WTC11 (cell line): ENCODE measurements around the gene QRFPR. TPM values are rescaled to one million over a fixed set of nuclear protein-coding genes. Genes with fewer than 3 reads are reported as not detected.

ENCODE experiments used
- ATAC-seq: fragments of 200-7000 bp; cut with Tn5 transposase; 2 replicates; pipeline ENCODE4 v1.10.0; 2021; ENCODE audit warnings: mild to moderate bottlenecking, moderate library complexity
- CTCF ChIA-PET: fragments of 300-600 bp; sonication (Branson Sonifier 250); formaldehyde crosslinking; loops from one replicate; lab custom pipeline; 2021; ENCODE audit warnings: antibody characterized with exemption; lab: Charles Lee
- POLR2A ChIA-PET: fragments of 350-600 bp; sonication (Branson Sonifier 250); formaldehyde crosslinking; loops from one replicate; lab custom pipeline; 2021; ENCODE audit warnings: antibody characterized with exemption; lab: Charles Lee
- DNase-seq: peaks from one replicate; pipeline ENCODE4 v3.0.0; 2021; ENCODE audit warnings: low spot score
- H3K27ac Mint-ChIP-seq: 2 replicates; pipeline ENCODE4 v1.8.0; 2021; ENCODE audit warnings: mixed read lengths
- H3K27me3 Mint-ChIP-seq: 2 replicates; pipeline ENCODE4 v1.8.0; 2021; ENCODE audit warnings: low read depth, mild to moderate bottlenecking, moderate library complexity, mixed read lengths
- H3K36me3 Mint-ChIP-seq: 2 replicates; pipeline ENCODE4 v1.8.0; 2021; ENCODE audit warnings: mixed read lengths
- H3K4me1 Mint-ChIP-seq: 2 replicates; pipeline ENCODE4 v1.8.0; 2022; ENCODE audit warnings: mixed read lengths
- H3K4me3 Mint-ChIP-seq: 2 replicates; pipeline ENCODE4 v1.8.0; 2021; ENCODE audit warnings: mild to moderate bottlenecking, moderate library complexity, mixed read lengths
- H3K9me3 Mint-ChIP-seq: 2 replicates; pipeline ENCODE4 v1.8.0; 2021; ENCODE audit warnings: mixed read lengths
- CBFB ChIP-seq: sonication (generic); formaldehyde crosslinking; IDR thresholded peaks from 2 replicates; pipeline ENCODE4 v1.8.1; 2022; ENCODE audit warnings: mild to moderate bottlenecking, low read depth, missing genetic modification reagents
- EMX1 ChIP-seq: fragments of 250-450 bp; sonication (Bioruptor Pico); IDR thresholded peaks from 2 replicates; pipeline ENCODE4 v1.8.0; 2021; ENCODE audit warnings: mild to moderate bottlenecking
- ETV6 ChIP-seq: sonication (generic); formaldehyde crosslinking; IDR thresholded peaks from 2 replicates; pipeline ENCODE4 v1.8.1; 2022; ENCODE audit warnings: mild to moderate bottlenecking, missing genetic modification reagents
- FOXJ3 ChIP-seq: sonication (generic); formaldehyde crosslinking; IDR thresholded peaks from 2 replicates; pipeline ENCODE4 v1.9.0; 2021; ENCODE audit warnings: missing genetic modification reagents, mild to moderate bottlenecking, borderline replicate concordance
- FOXK1 ChIP-seq: sonication (generic); formaldehyde crosslinking; IDR thresholded peaks from 2 replicates; pipeline ENCODE4 v1.8.0; 2022; ENCODE audit warnings: mild to moderate bottlenecking, moderate library complexity, missing genetic modification reagents
- GABPB1 ChIP-seq: sonication (generic); formaldehyde crosslinking; IDR thresholded peaks from 2 replicates; pipeline ENCODE4 v1.8.1; 2023; ENCODE audit warnings: mild to moderate bottlenecking, missing genetic modification reagents
- GRHL2 ChIP-seq: fragments of 250-450 bp; sonication (Bioruptor Pico); IDR thresholded peaks from 2 replicates; pipeline ENCODE4 v1.8.0; 2022; ENCODE audit warnings: mild to moderate bottlenecking, moderate library complexity; ENCODE audit not compliant: insufficient replicate concordance, severe bottlenecking
- HMGA2 ChIP-seq: fragments of 250-450 bp; sonication (Bioruptor Pico); IDR thresholded peaks from 2 replicates; pipeline ENCODE4 v1.4.0; 2021; ENCODE audit warnings: mild to moderate bottlenecking, moderate library complexity
- JAZF1 ChIP-seq: fragments of 250-450 bp; sonication (Bioruptor Pico); IDR thresholded peaks from 2 replicates; pipeline ENCODE4 v1.9.0; 2021; ENCODE audit warnings: moderate library complexity, mild to moderate bottlenecking, inconsistent platforms
- NR1H2 ChIP-seq: sonication (generic); formaldehyde crosslinking; IDR thresholded peaks from 2 replicates; pipeline ENCODE4 v1.9.0; 2021; ENCODE audit warnings: mild to moderate bottlenecking, moderate library complexity, missing genetic modification reagents
- NR3C1 ChIP-seq: sonication (generic); formaldehyde crosslinking; conservative IDR thresholded peaks from 2 replicates; pipeline ENCODE4 v1.8.1; 2023; ENCODE audit warnings: low read depth, mild to moderate bottlenecking, missing genetic modification reagents
- PRRX2 ChIP-seq: fragments of 250-450 bp; sonication (Bioruptor Pico); IDR thresholded peaks from 2 replicates; pipeline ENCODE4 v1.8.0; 2021; ENCODE audit warnings: mild to moderate bottlenecking
- TEAD1 ChIP-seq: sonication (generic); formaldehyde crosslinking; IDR thresholded peaks from 2 replicates; pipeline ENCODE4 v1.8.0; 2022; ENCODE audit warnings: mild to moderate bottlenecking, missing genetic modification reagents
- TP53 ChIP-seq: sonication (generic); formaldehyde crosslinking; IDR thresholded peaks from 2 replicates; pipeline ENCODE4 v1.8.1; 2023; ENCODE audit warnings: mild to moderate bottlenecking, missing genetic modification reagents
- ZNF121 ChIP-seq: sonication (generic); formaldehyde crosslinking; IDR thresholded peaks from 2 replicates; pipeline ENCODE4 v1.8.0; 2023; ENCODE audit warnings: missing genetic modification reagents
- ZNF263 ChIP-seq: sonication (generic); formaldehyde crosslinking; IDR thresholded peaks from 2 replicates; pipeline ENCODE4 v1.8.1; 2022; ENCODE audit warnings: low read depth, mild to moderate bottlenecking, moderate library complexity, missing genetic modification reagents
- total RNA-seq: library from RNA; stranded (reverse); gene quantifications from 3 replicates; pipeline ENCODE4 v1.2.3, GENCODE V29; 2021
- TF ChIP-seq, protein P1 (sequence below): fragments of 250-450 bp; sonication (Bioruptor Pico); conservative IDR thresholded peaks from 2 replicates; pipeline ENCODE4 v1.9.0; 2021; ENCODE audit warnings: mild to moderate bottlenecking
- TF ChIP-seq, protein P2 (sequence below): sonication (generic); formaldehyde crosslinking; IDR thresholded peaks from 2 replicates; pipeline ENCODE4 v1.8.0; 2022; ENCODE audit warnings: mild to moderate bottlenecking, missing genetic modification reagents
- TF ChIP-seq, protein P3 (sequence below): sonication (generic); formaldehyde crosslinking; IDR thresholded peaks from 2 replicates; pipeline ENCODE4 v1.8.1; 2023; ENCODE audit warnings: mild to moderate bottlenecking, missing genetic modification reagents, borderline replicate concordance
- TF ChIP-seq, protein P4 (sequence below): sonication (generic); formaldehyde crosslinking; IDR thresholded peaks from 2 replicates; pipeline ENCODE4 v1.8.1; 2023; ENCODE audit warnings: mild to moderate bottlenecking, missing genetic modification reagents, moderate library complexity
- TF ChIP-seq, protein P5 (sequence below): sonication (generic); formaldehyde crosslinking; IDR thresholded peaks from 2 replicates; pipeline ENCODE4 v1.8.1; 2023; ENCODE audit warnings: mild to moderate bottlenecking, missing genetic modification reagents, moderate library complexity
- TF ChIP-seq, protein P6 (sequence below): sonication (generic); formaldehyde crosslinking; IDR thresholded peaks from 2 replicates; pipeline ENCODE4 v1.8.1; 2022; ENCODE audit warnings: missing genetic modification reagents, borderline replicate concordance

QRFPR gene
- total RNA-seq, 1 experiment from 2014 or later, result 0.68 TPM

DNA sequence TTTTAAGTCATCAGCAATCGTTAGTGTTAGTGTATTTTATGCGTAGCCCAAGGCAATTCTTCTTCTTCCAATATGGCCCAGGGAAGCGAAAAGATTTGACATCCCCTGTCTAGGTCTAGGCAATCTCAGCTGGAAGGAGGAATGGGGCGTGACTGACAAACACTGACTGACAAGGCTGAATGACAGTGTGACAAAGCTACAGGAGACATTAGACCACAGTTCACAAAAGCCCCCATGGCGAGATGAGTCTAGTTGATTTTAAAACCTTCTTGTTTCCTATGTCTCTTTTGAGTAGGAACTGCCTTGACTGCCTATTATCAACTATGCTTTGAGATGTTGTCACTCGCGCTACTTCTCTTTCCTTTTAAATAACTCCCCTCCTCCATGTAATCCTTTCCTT, 42.3 kb downstream of the QRFPR start (continued):
- TF ChIP-seq NR3C1 (no peak), FOXJ3 (CRISPR knock-in tag) (no peak), TEAD1 (CRISPR knock-in tag) (no peak), GABPB1 (no peak)
- TF ChIP-seq, protein P1, sequence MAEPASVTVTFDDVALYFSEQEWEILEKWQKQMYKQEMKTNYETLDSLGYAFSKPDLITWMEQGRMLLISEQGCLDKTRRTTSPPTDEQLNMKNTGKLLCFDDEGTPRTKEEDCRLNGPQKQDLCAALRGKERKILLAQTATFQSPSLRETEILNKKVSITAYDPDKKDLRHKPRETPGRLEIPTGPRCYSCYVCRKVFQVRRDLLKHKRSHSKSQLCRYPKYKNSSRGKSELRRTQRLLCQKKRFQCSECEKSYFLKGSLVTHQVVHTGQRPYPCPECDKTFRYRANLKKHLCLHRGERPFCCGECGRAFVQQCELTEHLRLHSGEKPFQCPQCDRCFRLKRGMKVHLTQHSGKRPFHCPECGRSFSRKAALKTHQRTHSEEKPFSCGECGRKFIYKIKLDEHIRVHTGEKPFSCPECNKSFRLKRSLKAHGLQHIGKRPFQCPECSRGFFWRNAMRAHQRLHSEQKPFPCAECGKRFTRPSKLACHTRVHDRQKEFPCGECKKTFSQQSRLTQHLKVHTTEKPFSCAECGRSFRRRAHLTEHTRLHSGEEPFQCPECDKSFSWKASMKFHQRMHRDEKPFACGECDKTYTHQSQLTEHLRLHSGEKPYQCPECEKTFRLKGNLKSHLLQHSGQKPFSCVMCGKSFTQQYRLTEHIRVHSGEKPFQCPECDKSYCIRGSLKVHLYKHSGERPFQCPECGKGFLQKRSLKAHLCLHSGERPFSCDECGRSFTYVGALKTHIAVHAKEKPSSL (CRISPR knock-in tag), result no peak
- TF ChIP-seq, all 79 proteins: peak for 0

DNA sequence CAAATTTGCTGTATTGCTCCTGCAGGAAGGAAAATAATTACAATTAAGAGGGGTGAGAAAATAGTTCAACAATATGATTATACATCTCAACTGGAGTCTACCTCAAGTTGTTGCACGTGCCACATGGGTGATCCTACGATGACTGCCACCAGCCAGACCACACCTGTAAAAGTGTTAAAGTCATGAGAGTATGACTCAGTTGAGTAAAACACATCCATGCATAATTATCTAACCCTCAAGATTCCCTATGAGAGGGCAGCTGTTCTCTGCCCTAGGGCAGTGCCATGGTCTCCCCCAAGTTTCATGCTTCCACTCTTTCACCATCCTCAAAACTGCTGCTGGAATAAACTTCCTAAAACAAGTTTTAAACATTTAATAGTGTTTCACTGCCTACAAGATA, 44.1 kb downstream of the QRFPR start:
- TF ChIP-seq CBFB (CRISPR knock-in tag) (no peak), ZNF121 (CRISPR knock-in tag) (no peak), ETV6 (CRISPR knock-in tag) (no peak), TP53 (CRISPR knock-in tag) (no peak), GRHL2 (no peak)
- TF ChIP-seq, protein P2, sequence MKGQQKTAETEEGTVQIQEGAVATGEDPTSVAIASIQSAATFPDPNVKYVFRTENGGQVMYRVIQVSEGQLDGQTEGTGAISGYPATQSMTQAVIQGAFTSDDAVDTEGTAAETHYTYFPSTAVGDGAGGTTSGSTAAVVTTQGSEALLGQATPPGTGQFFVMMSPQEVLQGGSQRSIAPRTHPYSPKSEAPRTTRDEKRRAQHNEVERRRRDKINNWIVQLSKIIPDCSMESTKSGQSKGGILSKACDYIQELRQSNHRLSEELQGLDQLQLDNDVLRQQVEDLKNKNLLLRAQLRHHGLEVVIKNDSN (CRISPR knock-in tag), result no peak
- TF ChIP-seq, protein P3, sequence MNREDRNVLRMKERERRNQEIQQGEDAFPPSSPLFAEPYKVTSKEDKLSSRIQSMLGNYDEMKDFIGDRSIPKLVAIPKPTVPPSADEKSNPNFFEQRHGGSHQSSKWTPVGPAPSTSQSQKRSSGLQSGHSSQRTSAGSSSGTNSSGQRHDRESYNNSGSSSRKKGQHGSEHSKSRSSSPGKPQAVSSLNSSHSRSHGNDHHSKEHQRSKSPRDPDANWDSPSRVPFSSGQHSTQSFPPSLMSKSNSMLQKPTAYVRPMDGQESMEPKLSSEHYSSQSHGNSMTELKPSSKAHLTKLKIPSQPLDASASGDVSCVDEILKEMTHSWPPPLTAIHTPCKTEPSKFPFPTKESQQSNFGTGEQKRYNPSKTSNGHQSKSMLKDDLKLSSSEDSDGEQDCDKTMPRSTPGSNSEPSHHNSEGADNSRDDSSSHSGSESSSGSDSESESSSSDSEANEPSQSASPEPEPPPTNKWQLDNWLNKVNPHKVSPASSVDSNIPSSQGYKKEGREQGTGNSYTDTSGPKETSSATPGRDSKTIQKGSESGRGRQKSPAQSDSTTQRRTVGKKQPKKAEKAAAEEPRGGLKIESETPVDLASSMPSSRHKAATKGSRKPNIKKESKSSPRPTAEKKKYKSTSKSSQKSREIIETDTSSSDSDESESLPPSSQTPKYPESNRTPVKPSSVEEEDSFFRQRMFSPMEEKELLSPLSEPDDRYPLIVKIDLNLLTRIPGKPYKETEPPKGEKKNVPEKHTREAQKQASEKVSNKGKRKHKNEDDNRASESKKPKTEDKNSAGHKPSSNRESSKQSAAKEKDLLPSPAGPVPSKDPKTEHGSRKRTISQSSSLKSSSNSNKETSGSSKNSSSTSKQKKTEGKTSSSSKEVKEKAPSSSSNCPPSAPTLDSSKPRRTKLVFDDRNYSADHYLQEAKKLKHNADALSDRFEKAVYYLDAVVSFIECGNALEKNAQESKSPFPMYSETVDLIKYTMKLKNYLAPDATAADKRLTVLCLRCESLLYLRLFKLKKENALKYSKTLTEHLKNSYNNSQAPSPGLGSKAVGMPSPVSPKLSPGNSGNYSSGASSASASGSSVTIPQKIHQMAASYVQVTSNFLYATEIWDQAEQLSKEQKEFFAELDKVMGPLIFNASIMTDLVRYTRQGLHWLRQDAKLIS, result no peak
- H3K4me1 Mint-ChIP-seq, result peaks cover 3% of the 10 kb centered on the region; the same call in 1 of the 2 replicates
- H3K4me3 Mint-ChIP-seq, result no peak overlapping the region
- H3K27me3 Mint-ChIP-seq, result no peaks in the 10 kb centered on the region
- no peak overlapping the region for H3K27ac Mint-ChIP-seq
- POLR2A ChIA-PET, result no interaction called here
- ATAC-seq, result no peak
- no peaks in the 10 kb centered on the region for H3K36me3 Mint-ChIP-seq
- H3K9me3 Mint-ChIP-seq, result no peaks in the 10 kb centered on the region
- CTCF ChIA-PET, result no interaction called here
- DNase-seq, result no peak

DNA sequence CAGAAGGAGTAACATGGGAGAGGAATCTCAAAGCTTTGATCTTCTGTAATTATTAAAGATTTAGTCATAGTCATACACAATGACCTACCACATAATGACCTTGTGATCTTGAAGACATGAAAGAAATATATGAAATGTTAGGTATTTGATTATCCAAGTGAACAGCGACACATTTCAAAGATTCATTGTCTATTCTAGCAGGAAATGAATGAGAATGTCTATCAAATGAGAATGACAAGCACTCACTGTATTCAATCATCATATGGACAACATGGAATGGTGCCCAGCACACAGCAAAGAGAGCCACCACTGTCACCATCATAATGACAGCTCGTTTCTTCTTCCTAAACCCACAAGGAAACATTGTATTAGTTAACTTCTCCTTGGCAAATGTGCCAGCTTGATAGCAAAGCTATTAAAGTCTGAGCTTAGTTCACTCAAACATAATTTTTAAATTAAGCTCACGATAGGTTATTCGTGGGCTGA, 50.6 kb downstream of the QRFPR start:
- H3K9me3 Mint-ChIP-seq, result no peaks in the 10 kb centered on the region
- 0 out of 2 replicates have a peak, but pooled peaks cover 3% of the 10 kb centered on the region for H3K4me1 Mint-ChIP-seq
- H3K27ac Mint-ChIP-seq, result no peak overlapping the region
- ChIA-PET CTCF (interaction anchor here (1.2 to 1.7 kb wide), 2 partner anchors 50 to 91 kb away, joined by 3 to 4 read pairs; no protein-coding TSS in a partner anchor), POLR2A (no interaction called here)
- no peaks in the 10 kb centered on the region for H3K27me3 Mint-ChIP-seq
- no peak for ATAC-seq
- H3K36me3 Mint-ChIP-seq, result no peaks in the 10 kb centered on the region
- H3K4me3 Mint-ChIP-seq, result no peak overlapping the region
- TF ChIP-seq, protein P4, sequence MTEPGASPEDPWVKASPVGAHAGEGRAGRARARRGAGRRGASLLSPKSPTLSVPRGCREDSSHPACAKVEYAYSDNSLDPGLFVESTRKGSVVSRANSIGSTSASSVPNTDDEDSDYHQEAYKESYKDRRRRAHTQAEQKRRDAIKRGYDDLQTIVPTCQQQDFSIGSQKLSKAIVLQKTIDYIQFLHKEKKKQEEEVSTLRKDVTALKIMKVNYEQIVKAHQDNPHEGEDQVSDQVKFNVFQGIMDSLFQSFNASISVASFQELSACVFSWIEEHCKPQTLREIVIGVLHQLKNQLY (CRISPR knock-in tag), result no peak
- TF ChIP-seq EMX1 (CRISPR knock-in tag) (no peak), JAZF1 (no peak), GRHL2 (no peak), NR1H2 (no peak), HMGA2 (CRISPR knock-in tag) (no peak), FOXK1 (CRISPR knock-in tag) (no peak), ZNF263 (CRISPR knock-in tag) (no peak), PRRX2 (CRISPR knock-in tag) (no peak)
- TF ChIP-seq, protein P5, sequence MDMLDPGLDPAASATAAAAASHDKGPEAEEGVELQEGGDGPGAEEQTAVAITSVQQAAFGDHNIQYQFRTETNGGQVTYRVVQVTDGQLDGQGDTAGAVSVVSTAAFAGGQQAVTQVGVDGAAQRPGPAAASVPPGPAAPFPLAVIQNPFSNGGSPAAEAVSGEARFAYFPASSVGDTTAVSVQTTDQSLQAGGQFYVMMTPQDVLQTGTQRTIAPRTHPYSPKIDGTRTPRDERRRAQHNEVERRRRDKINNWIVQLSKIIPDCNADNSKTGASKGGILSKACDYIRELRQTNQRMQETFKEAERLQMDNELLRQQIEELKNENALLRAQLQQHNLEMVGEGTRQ (CRISPR knock-in tag), result no peak
- TF ChIP-seq, protein P6, sequence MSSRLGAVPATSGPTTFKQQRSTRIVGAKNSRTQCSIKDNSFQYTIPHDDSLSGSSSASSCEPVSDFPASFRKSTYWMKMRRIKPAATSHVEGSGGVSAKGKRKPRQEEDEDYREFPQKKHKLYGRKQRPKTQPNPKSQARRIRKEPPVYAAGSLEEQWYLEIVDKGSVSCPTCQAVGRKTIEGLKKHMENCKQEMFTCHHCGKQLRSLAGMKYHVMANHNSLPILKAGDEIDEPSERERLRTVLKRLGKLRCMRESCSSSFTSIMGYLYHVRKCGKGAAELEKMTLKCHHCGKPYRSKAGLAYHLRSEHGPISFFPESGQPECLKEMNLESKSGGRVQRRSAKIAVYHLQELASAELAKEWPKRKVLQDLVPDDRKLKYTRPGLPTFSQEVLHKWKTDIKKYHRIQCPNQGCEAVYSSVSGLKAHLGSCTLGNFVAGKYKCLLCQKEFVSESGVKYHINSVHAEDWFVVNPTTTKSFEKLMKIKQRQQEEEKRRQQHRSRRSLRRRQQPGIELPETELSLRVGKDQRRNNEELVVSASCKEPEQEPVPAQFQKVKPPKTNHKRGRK (CRISPR knock-in tag), result no peak
- DNase-seq, result no peak
